Neural cell (in vitro differentiated cells): ENCODE measurements around the gene RNGTT. TPM values are rescaled to one million over a fixed set of nuclear protein-coding genes. Genes with fewer than 3 reads are reported as not detected.

Experiments
- H2AFZ ChIP-seq: fragments of 200-600, 300-800 bp; sonication (generic), shearing (Covaris generic); 2 replicates; pipeline ENCODE4 v1.6.0; 2014; ENCODE audit warnings: low read depth, mild to moderate bottlenecking, antibody characterized with exemption, low read length, moderate library complexity
- H3F3A ChIP-seq: fragments of 200-600 bp; shearing (Covaris generic); 2 replicates; pipeline ENCODE4 v1.6.1; 2016; ENCODE audit warnings: mild to moderate bottlenecking, moderate library complexity, mixed read lengths, antibody characterized with exemption, low read length; ENCODE audit not compliant: insufficient read depth, poor library complexity, severe bottlenecking
- H3K27ac ChIP-seq: fragments of 200-600, 300-800 bp; sonication (generic), shearing (Covaris generic); 2 replicates; pipeline ENCODE4 v1.5.1; 2014; ENCODE audit warnings: mild to moderate bottlenecking, low read length, moderate library complexity
- H3K27me3 ChIP-seq: fragments of 300-800, 200-600 bp; sonication (generic), shearing (Covaris generic); 2 replicates; pipeline ENCODE4 v1.6.0; 2014; ENCODE audit warnings: mild to moderate bottlenecking, low read depth, low read length, moderate library complexity; ENCODE audit not compliant: insufficient read depth
- H3K36me3 ChIP-seq: fragments of 300-800, 200-600 bp; sonication (generic), shearing (Covaris generic); 2 replicates; pipeline ENCODE4 v1.5.1; 2014; ENCODE audit warnings: mild to moderate bottlenecking, antibody characterized with exemption, low read length, moderate library complexity; ENCODE audit not compliant: insufficient read depth
- H3K4me2 ChIP-seq: fragments of 300-800, 200-600 bp; sonication (generic), shearing (Covaris generic); 2 replicates; pipeline ENCODE4 v1.6.0; 2014; ENCODE audit warnings: mild to moderate bottlenecking, low read length
- H3K4me3 ChIP-seq: fragments of 300-800, 200-600 bp; sonication (generic), shearing (Covaris generic); 2 replicates; pipeline ENCODE4 v1.5.1; 2014; ENCODE audit warnings: mild to moderate bottlenecking, low read length, moderate library complexity
- H3K79me2 ChIP-seq: fragments of 200-600 bp; shearing (Covaris generic); replicated peaks from 2 replicates; pipeline ENCODE4 v1.6.0; 2014; ENCODE audit warnings: mild to moderate bottlenecking, low read length, moderate library complexity; ENCODE audit not compliant: insufficient read depth
- H3K9ac ChIP-seq: fragments of 300-800, 200-600 bp; sonication (generic), shearing (Covaris generic); 2 replicates; pipeline ENCODE4 v1.6.1; 2016; ENCODE audit warnings: mild to moderate bottlenecking, low read length, mixed read lengths
- H3K9me2 ChIP-seq: fragments of 200-600 bp; shearing (Covaris generic); 2 replicates; pipeline ENCODE4 v1.6.1; 2016; ENCODE audit warnings: mild to moderate bottlenecking, low read length, mixed read lengths; ENCODE audit not compliant: insufficient read depth
- H3K9me3 ChIP-seq: fragments of 200-600, 300-800 bp; sonication (generic), shearing (Covaris generic); 2 replicates; pipeline ENCODE4 v1.6.1; 2016; ENCODE audit warnings: mild to moderate bottlenecking, mixed run types, low read length, moderate library complexity, mixed read lengths
- H4K20me1 ChIP-seq: fragments of 200-600 bp; shearing (Covaris generic); 2 replicates; pipeline ENCODE4 v1.6.1; 2016; ENCODE audit warnings: mild to moderate bottlenecking, mixed run types; ENCODE audit not compliant: insufficient read depth
- EP300 ChIP-seq: fragments of 450-650 bp; conservative IDR thresholded peaks from 2 replicates; pipeline ENCODE4 v1.6.1; 2014; ENCODE audit warnings: antibody characterized with exemption, mild to moderate bottlenecking, moderate library complexity; ENCODE audit not compliant: poor library complexity, severe bottlenecking
- EZH2 ChIP-seq: fragments of 200-600, 300-800 bp; shearing (Covaris generic), sonication (generic); IDR thresholded peaks from 2 replicates; pipeline ENCODE4 v1.6.1; 2014; ENCODE audit warnings: antibody characterized with exemption, low read length, borderline replicate concordance, mild to moderate bottlenecking; ENCODE audit not compliant: insufficient read depth, poor library complexity, severe bottlenecking
- MXI1 ChIP-seq: fragments of 450-650 bp; conservative IDR thresholded peaks from 2 replicates; pipeline ENCODE4 v1.6.1; 2014; ENCODE audit warnings: antibody characterized with exemption, mild to moderate bottlenecking; ENCODE audit not compliant: poor library complexity, severe bottlenecking
- POLR2AphosphoS5 ChIP-seq: IDR thresholded peaks from 2 replicates; pipeline ENCODE4 v1.6.1; 2012
- RAD21 ChIP-seq: fragments of 450-650 bp; conservative IDR thresholded peaks from 2 replicates; pipeline ENCODE4 v1.6.1; 2014; ENCODE audit warnings: antibody characterized with exemption, mild to moderate bottlenecking, moderate library complexity
- REST ChIP-seq: IDR thresholded peaks from 2 replicates; pipeline ENCODE4 v1.6.1; 2012; ENCODE audit warnings: borderline replicate concordance
- SMC3 ChIP-seq: fragments of 450-650 bp; conservative IDR thresholded peaks from 2 replicates; pipeline ENCODE4 v1.6.1; 2014; ENCODE audit warnings: antibody characterized with exemption, mild to moderate bottlenecking, moderate library complexity; ENCODE audit not compliant: poor library complexity
- TAF1 ChIP-seq: IDR thresholded peaks from 2 replicates; pipeline ENCODE4 v1.6.1; 2012; ENCODE audit warnings: low read depth
- polyA plus RNA-seq: library from polyadenylated mRNA; depleted of rRNA; stranded (reverse); fragments of >200 nt; gene quantifications from 2 replicates; pipeline ENCODE4 v1.2.3, GENCODE V29; 2014
- TF ChIP-seq, protein P1 (sequence below): fragments of 450-650 bp; IDR thresholded peaks from 2 replicates; pipeline ENCODE4 v1.5.1; 2014; ENCODE audit warnings: antibody characterized with exemption, mild to moderate bottlenecking, moderate library complexity; ENCODE audit not compliant: poor library complexity, severe bottlenecking

Gene RNGTT
- polyA plus RNA-seq, 1 donor from 2014 or later: 28.3 TPM

- H2AFZ ChIP-seq: no peak overlapping the region
- no peaks in the 10 kb centered on the region for H4K20me1 ChIP-seq
- H3K4me3 ChIP-seq: no peak overlapping the region
- H3K36me3 ChIP-seq: no peaks in the 10 kb centered on the region
- H3K9me3 ChIP-seq: no peaks in the 10 kb centered on the region
- H3F3A ChIP-seq: no peaks in the 10 kb centered on the region
- H3K79me2 ChIP-seq: no peaks in the 10 kb centered on the region
- H3K9me2 ChIP-seq: no peaks in the 10 kb centered on the region
- TF ChIP-seq MXI1: no peak
- H3K27me3 ChIP-seq: no peaks in the 10 kb centered on the region
- H3K9ac ChIP-seq: no peak overlapping the region
- no peak overlapping the region for H3K27ac ChIP-seq
- H3K4me2 ChIP-seq: no peak overlapping the region
Observed at GRCh38 chr6:88605271-88605670, 358.1 kb downstream of the RNGTT start.

DNA sequence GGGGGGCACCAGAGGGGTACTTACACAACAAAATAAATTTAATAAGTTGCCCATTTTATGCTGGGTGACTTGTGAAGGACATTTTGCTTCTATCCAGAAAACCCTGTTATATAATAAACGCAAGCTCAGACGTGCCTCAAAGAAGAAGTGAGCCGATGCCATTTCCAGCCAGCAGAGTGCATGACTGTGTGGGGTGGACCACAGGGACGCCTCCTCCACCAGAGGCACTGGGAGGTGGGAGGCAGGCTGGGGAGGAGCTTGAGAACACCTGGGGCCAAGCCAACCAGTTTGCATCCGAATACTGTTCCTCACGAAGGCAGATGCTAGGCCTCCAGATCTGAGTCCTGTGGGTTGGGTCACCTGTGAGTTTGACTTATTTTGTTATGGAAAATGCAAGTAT is 363.8 kb downstream of the RNGTT start:
- H3K9me3 ChIP-seq: no peaks in the 10 kb centered on the region
- no peaks in the 10 kb centered on the region for H3K27me3 ChIP-seq
- no peak overlapping the region for H3K9ac ChIP-seq
- no peaks in the 10 kb centered on the region for H4K20me1 ChIP-seq
- TF ChIP-seq EZH2 (no peak), EP300 (no peak), RAD21 (no peak), REST (no peak), TAF1 (no peak)
- TF ChIP-seq, protein P1, sequence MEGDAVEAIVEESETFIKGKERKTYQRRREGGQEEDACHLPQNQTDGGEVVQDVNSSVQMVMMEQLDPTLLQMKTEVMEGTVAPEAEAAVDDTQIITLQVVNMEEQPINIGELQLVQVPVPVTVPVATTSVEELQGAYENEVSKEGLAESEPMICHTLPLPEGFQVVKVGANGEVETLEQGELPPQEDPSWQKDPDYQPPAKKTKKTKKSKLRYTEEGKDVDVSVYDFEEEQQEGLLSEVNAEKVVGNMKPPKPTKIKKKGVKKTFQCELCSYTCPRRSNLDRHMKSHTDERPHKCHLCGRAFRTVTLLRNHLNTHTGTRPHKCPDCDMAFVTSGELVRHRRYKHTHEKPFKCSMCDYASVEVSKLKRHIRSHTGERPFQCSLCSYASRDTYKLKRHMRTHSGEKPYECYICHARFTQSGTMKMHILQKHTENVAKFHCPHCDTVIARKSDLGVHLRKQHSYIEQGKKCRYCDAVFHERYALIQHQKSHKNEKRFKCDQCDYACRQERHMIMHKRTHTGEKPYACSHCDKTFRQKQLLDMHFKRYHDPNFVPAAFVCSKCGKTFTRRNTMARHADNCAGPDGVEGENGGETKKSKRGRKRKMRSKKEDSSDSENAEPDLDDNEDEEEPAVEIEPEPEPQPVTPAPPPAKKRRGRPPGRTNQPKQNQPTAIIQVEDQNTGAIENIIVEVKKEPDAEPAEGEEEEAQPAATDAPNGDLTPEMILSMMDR: no peak
- no peaks in the 10 kb centered on the region for H3K36me3 ChIP-seq
- no peak overlapping the region for H3K4me3 ChIP-seq
- H3K9me2 ChIP-seq: no peaks in the 10 kb centered on the region
- H3K79me2 ChIP-seq: no peaks in the 10 kb centered on the region
- no peak overlapping the region for H2AFZ ChIP-seq
- H3K4me2 ChIP-seq: no peak overlapping the region
- no peak overlapping the region for H3K27ac ChIP-seq
- no peaks in the 10 kb centered on the region for H3F3A ChIP-seq

- TF ChIP-seq EP300: no peak
- TF ChIP-seq POLR2AphosphoS5: no peak
- no peak for TF ChIP-seq MXI1
- no peak for TF ChIP-seq TAF1
- TF ChIP-seq EZH2: no peak
- TF ChIP-seq, protein P1: no peak
- TF ChIP-seq REST: no peak
- TF ChIP-seq SMC3: no peak
- no peak for TF ChIP-seq RAD21
- Histone ChIP-seq H3K9me3 (no peaks in the 10 kb centered on the region), H2AFZ (no peak overlapping the region), H3F3A (no peaks in the 10 kb centered on the region), H3K9me2 (no peaks in the 10 kb centered on the region), H3K36me3 (no peaks in the 10 kb centered on the region), H3K27ac (no peak overlapping the region), H3K4me3 (no peak overlapping the region), H3K4me2 (no peak overlapping the region), H3K79me2 (no peaks in the 10 kb centered on the region), H4K20me1 (no peaks in the 10 kb centered on the region), H3K27me3 (no peaks in the 10 kb centered on the region), H3K9ac (no peak overlapping the region)
Observed at GRCh38 chr6:88596801-88597200, 366.6 kb downstream of the RNGTT start.
